B cell (primary cell): ENCODE results near the gene HSPH1.

ENCODE experiments used
- CTCF ChIP-seq: fragments of 200-600 bp; IDR thresholded peaks from one replicate; pipeline ENCODE4 v1.8.0; 2022; ENCODE audit warnings: antibody characterized with exemption, mild to moderate bottlenecking
- EZH2 ChIP-seq: IDR thresholded peaks from 2 replicates; pipeline ENCODE4 v1.6.1; 2012; ENCODE audit warnings: borderline replicate concordance, low read depth, mild to moderate bottlenecking, moderate library complexity, low read length; ENCODE audit not compliant: insufficient read depth, poor library complexity, severe bottlenecking

DNA sequence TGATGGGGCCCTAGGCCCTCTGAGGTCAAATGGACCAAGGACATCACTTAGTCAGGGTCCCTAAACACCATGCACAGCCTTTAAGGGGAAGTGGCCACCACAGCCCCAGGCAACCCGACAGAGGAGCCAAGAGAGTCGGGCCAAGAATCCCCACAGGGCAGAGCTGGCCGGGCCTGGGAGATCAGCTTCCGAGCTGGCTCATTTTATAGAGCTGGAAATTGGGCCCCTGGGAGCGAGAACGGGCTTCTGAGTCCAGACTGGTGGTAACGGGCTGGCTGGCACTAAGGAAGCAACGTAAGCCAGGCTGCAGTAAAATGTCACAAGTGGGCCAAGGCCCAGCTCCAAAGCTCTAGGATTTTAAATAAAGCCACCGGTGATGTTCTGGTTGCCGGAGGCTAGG is 51.1 kb downstream of the HSPH1 start:
- TF ChIP-seq CTCF (no peak), EZH2 (no peak)
